ENCODE measurements around the gene TLCD3A. TPM values are rescaled to one million over a fixed set of nuclear protein-coding genes. Genes with fewer than 3 reads are reported as not detected.
A peak's percentile ranks its signal among the peaks of the same experiment; 100 is the strongest.

Gene TLCD3A
- total RNA-seq, 1 experiment from 2014 or later, result 31.6 TPM

DNA sequence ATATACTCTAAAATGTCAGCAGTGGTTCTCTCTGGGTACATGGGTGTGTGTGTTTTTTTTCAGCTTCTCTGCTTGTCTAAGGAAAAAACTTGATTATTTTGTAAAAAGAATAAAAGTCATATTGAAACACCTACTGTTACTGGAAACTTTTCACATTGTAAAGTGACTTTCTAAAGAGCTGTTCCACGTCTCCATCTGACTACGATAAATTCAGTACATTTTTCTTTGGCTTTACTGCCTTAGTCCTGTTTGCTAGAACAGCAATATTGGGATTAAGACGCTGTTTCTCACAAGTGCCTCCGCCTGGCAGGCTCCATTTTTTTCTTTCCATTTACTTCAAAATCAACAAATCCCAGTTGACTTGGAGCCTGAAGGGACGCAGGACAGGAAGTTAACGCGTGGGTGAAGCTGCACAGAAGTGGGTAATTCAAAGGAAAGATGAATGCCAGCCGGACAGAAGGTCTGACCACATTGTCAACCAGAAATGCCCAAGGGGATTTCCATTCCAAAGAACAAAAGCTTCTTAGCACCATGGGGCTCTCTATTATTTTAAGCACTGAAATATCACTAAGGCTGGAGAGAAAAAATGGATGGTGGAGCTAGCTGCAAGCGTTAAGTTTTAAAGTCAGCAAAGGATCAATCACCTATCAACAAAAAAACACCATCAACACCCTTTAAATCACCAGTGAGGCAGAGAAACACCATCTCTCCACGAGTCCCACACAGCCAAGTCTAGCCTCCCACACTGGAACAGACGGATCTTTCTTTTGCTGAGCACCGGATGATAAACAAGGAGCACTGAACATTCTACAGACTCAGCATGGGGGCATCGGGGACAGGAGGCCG lies 41.3 kb downstream of the TLCD3A start:
- Mint-ChIP-seq H3K27me3 (ENCODE audit: insufficient read depth, unreplicated experiment) (no peaks in the 10 kb centered on the region), H3K27ac (ENCODE audit: low read depth, unreplicated experiment) (peak overlapping the region; percentile 9), H3K4me3 (ENCODE audit: unreplicated experiment) (no peak overlapping the region), H3K4me1 (ENCODE audit: insufficient read depth, unreplicated experiment) (no peaks in the 10 kb centered on the region), H3K36me3 (ENCODE audit: insufficient read depth, unreplicated experiment) (peaks cover 92% of the 10 kb centered on the region), H3K9me3 (ENCODE audit: unreplicated experiment) (no peaks in the 10 kb centered on the region)
- no peak for DNase-seq (ENCODE audit: unreplicated experiment)
- no TSS peak for BruUV-seq (replicated peaks)
- ChIA-PET POLR2A (interaction anchor here (1.9 kb wide), 1 partner anchor 9 kb away, joined by 12 read pairs; the partner anchor contains the start of genes GLOD4 and MRM3), CTCF (interaction anchor here (1.5 kb wide), 1 partner anchor 226 kb away, joined by 3 read pairs; no protein-coding TSS in a partner anchor)
- intact Hi-C loops (cut with micrococcal nuclease), result no loop called here
- TF ChIP-seq, protein P1, sequence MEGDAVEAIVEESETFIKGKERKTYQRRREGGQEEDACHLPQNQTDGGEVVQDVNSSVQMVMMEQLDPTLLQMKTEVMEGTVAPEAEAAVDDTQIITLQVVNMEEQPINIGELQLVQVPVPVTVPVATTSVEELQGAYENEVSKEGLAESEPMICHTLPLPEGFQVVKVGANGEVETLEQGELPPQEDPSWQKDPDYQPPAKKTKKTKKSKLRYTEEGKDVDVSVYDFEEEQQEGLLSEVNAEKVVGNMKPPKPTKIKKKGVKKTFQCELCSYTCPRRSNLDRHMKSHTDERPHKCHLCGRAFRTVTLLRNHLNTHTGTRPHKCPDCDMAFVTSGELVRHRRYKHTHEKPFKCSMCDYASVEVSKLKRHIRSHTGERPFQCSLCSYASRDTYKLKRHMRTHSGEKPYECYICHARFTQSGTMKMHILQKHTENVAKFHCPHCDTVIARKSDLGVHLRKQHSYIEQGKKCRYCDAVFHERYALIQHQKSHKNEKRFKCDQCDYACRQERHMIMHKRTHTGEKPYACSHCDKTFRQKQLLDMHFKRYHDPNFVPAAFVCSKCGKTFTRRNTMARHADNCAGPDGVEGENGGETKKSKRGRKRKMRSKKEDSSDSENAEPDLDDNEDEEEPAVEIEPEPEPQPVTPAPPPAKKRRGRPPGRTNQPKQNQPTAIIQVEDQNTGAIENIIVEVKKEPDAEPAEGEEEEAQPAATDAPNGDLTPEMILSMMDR (IDR thresholded peaks at IDR 0.05; ENCODE audit: unreplicated experiment), result no peak

DNA sequence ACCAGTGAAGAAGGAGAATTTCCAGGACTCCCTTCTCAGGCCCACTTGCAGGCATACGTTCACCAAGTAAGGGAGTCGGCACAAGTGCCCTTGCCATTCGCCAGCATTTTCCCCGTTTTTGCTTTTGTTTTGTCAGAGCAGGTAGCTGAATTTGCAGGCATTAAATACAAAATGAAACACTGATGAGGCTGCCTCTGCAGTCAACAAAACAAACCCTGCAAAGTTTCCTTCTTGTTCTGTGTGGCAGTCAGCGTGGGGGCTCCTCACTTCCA lies 41.9 kb downstream of the TLCD3A start:
- TF ChIP-seq, protein P1 (IDR thresholded peaks at IDR 0.05; ENCODE audit: unreplicated experiment), result no peak
- BruUV-seq (replicated peaks), result no TSS peak
- H3K4me1 Mint-ChIP-seq (ENCODE audit: insufficient read depth, unreplicated experiment), result no peaks in the 10 kb centered on the region
- H3K36me3 Mint-ChIP-seq (ENCODE audit: insufficient read depth, unreplicated experiment), result peaks cover 92% of the 10 kb centered on the region
- DNase-seq (ENCODE audit: unreplicated experiment), result no peak
- H3K27me3 Mint-ChIP-seq (ENCODE audit: insufficient read depth, unreplicated experiment), result no peaks in the 10 kb centered on the region
- ChIA-PET POLR2A (interaction anchor here (0.6 to 1.9 kb wide), 2 partner anchors 8 to 13 kb away, joined by 3 to 12 read pairs; partner anchors contain the start of genes GLOD4 and MRM3), CTCF (no interaction called here)
- intact Hi-C loops (cut with micrococcal nuclease), result no loop called here
- H3K4me3 Mint-ChIP-seq (ENCODE audit: unreplicated experiment), result no peak overlapping the region
- no peaks in the 10 kb centered on the region for H3K9me3 Mint-ChIP-seq (ENCODE audit: unreplicated experiment)
- H3K27ac Mint-ChIP-seq (ENCODE audit: low read depth, unreplicated experiment), result peak overlapping the region; percentile 9

DNA sequence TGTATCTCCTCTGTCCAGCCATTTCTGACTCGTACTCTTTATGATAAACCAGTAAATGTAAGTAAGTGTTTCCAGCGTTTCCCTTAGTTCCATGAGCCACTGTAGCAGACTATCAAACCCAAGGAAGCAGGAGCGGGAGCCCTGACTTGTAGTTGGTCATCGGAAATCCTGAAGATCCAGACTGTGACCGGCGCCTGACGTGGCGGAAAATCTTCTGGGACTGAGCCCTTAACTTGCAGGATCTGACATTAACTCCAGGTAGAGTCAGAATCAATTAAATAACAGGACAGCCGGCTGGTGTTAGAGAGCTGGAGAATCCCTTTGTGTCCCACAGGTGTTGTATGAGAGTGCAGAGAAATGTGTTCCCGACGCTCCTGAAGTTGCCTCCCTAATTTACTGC lies 45.7 kb downstream of the TLCD3A start:
- Mint-ChIP-seq H3K9me3 (ENCODE audit: unreplicated experiment) (no peaks in the 10 kb centered on the region), H3K27ac (ENCODE audit: low read depth, unreplicated experiment) (no peak overlapping the region), H3K36me3 (ENCODE audit: insufficient read depth, unreplicated experiment) (peaks cover 71% of the 10 kb centered on the region), H3K27me3 (ENCODE audit: insufficient read depth, unreplicated experiment) (no peaks in the 10 kb centered on the region), H3K4me3 (ENCODE audit: unreplicated experiment) (no peak overlapping the region), H3K4me1 (ENCODE audit: insufficient read depth, unreplicated experiment) (peaks cover 5% of the 10 kb centered on the region)
- DNase-seq (ENCODE audit: unreplicated experiment), result no peak
- intact Hi-C loops (cut with micrococcal nuclease), result no loop called here
- no TSS peak for BruUV-seq (replicated peaks)
- TF ChIP-seq, protein P1 (IDR thresholded peaks at IDR 0.05; ENCODE audit: unreplicated experiment), result no peak
- ChIA-PET POLR2A (no interaction called here), CTCF (interaction anchor here (1.2 to 5.4 kb wide), 2 partner anchors 202 to 203 kb away, joined by 3 to 41 read pairs; partner anchors contain the start of gene NXN)

Data from MCF 10A (cell line).